Activated CD8-positive, alpha-beta memory T cell treated with anti-CD3 and anti-CD28 coated beads, Interleukin-2, amount 50 U/mL, for 24 hours (primary cell): ENCODE data around the gene PLD1.

Source experiments
- DNase-seq: peaks from one replicate; pipeline ENCODE4 v3.0.0-alpha.2; 2020; ENCODE audit errors: extremely low read depth

Gene PLD1

GRCh38 chr3:171772427-171773056 lies 37.7 kb downstream of the PLD1 start:
- DNase-seq: peak; percentile 4

- no peak for DNase-seq
Measured at GRCh38 chr3:171770689-171771620, 39.3 kb downstream of the PLD1 start.

- no peak for DNase-seq
Measured at GRCh38 chr3:171769461-171769860, 40.8 kb downstream of the PLD1 start.

- no peak for DNase-seq
Measured at GRCh38 chr3:171768986-171769385, 41.3 kb downstream of the PLD1 start.

- DNase-seq: no peak
Measured at GRCh38 chr3:171768281-171768900, 41.9 kb downstream of the PLD1 start.

GRCh38 chr3:171765511-171765887 lies 44.8 kb downstream of the PLD1 start:
- no peak for DNase-seq

GRCh38 chr3:171763392-171763791 lies 46.9 kb downstream of the PLD1 start:
- DNase-seq: no peak

- no peak for DNase-seq
Measured at GRCh38 chr3:171760477-171760876, 49.8 kb downstream of the PLD1 start.

GRCh38 chr3:171758109-171758508 lies 52.2 kb downstream of the PLD1 start:
- DNase-seq: no peak

GRCh38 chr3:171757361-171758034 lies 52.8 kb downstream of the PLD1 start:
- no peak for DNase-seq

GRCh38 chr3:171755656-171756055 lies 54.6 kb downstream of the PLD1 start:
- no peak for DNase-seq

- no peak for DNase-seq
Measured at GRCh38 chr3:171755015-171755589, 55.2 kb downstream of the PLD1 start.

- no peak for DNase-seq
Measured at GRCh38 chr3:171753665-171754408, 56.4 kb downstream of the PLD1 start.

GRCh38 chr3:171753025-171753472 lies 57.2 kb downstream of the PLD1 start:
- DNase-seq: no peak

GRCh38 chr3:171752329-171752728 lies 58.0 kb downstream of the PLD1 start:
- no peak for DNase-seq

- no peak for DNase-seq
Measured at GRCh38 chr3:171749124-171749523, 61.2 kb downstream of the PLD1 start.

GRCh38 chr3:171748064-171748924 lies 62.0 kb downstream of the PLD1 start:
- DNase-seq: no peak

- DNase-seq: no peak
Measured at GRCh38 chr3:171747223-171747920, 62.9 kb downstream of the PLD1 start.
